GM19468 (cell line): ENCODE results near the gene RNF34.

Experiments used
- ATAC-seq: cut with Tn5 transposase; IDR thresholded peaks from one replicate; pipeline ENCODE4 v1.9.1; 2021; ENCODE audit warnings: mild to moderate bottlenecking, moderate library complexity, moderate number of reproducible peaks; ENCODE audit not compliant: unreplicated experiment; ENCODE audit errors: extremely low read depth

RNF34 gene

DNA sequence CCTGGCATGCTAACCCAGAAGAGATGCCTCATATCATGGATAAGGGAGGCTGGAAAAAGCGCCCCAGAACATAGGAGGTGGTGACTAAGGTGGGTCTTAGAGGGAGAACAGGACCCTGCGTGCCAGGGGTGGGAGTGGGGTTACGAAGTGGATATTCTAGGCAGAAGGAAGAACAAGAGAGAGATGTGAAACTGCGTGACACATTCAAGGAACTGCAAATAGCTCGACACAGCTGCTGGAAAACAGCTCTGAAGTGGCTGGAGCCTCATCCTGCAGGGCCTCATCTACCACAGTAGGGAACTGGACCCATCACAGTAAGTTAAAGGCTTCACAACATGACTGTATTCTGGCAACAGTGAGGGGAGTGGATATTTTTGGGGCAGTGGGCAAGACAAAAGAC, 61.1 kb downstream of the RNF34 start:
- no peak for ATAC-seq

GRCh38 chr12:121464331-121464730, 64.4 kb downstream of the RNF34 start:
- ATAC-seq: no peak

DNA sequence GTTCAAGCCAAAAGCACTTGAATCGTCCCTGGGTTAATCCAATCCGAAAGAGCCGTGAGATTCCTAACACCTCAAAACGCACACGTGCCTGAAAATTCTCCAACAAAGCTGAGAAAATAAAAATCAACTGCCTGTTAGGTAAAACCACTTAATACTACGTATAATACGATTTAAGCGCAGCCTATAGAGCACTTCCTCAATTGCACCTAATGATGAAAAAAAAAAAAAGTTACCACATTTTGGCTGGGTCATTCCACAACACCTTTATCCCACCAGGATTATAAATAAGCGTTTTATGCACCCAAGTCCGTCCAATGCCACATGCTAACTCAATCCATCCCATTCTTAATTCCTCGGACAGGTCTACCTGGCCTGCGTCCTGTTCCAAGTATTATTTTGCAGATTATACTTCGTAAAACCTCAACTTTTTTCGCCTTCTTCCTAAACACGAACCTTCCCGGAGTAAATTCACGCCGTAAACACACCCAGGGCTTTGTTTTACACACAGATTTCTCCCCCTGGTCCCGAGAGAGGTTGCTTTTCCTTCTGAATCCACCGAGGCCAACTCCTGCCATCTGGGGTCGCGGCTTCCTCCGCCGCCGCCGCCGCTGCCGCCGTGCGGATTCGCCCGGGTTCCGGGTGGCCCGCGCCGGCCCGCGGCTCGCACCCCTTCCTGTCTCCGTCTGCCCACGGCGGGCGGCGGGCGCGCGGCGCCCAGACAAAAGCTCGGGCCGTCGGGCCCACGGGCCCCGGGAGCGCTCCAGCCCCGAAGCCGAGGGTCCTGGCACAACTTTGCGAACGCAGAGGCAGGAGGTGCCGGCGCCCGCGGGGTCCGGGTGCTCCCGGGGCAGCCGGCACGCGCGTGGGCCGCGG, 66.2 kb downstream of the RNF34 start:
- no peak for ATAC-seq

DNA sequence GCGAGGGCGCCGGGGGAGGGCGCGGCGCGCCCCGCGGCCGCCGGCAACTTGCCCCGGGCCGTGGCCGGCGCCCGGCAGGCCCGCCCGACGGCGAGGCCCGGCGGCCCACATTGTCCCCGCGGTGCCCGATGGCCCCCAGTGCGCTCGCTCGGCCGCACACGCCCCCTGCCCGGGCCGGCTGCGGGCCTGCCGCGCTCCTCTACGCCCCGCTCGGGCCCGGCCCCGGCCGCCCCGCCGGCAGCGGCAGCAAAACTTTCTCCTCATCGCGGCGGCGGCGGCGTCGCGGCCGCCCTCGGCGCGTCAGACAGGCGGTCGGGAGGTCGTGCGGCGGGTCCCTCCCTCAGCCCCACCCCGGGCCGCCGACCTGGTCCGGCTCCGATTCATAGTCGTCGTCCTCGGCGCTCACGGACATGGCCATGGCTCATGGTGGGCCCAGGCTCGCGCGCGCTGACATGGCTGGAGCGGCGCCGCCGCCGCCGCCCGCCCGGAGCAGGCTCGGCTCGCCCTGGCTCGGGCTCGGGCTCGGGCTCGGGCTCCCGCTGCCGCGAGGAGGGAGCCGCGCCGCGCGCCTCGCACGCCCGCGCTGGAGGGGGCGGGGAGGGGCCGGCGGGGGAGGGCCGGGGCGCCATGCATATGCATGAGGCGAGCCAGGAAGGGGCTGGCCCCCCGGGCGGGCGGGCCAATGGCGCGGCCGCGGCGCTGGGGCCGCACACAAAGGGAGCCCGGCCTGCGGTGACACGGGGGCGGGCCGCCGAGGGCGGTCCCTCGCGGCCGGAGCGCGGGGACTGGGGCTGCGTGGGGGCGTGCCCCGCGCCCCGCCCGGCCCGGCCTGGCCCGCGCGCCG, 67.1 kb downstream of the RNF34 start:
- ATAC-seq: peak; percentile 85

DNA sequence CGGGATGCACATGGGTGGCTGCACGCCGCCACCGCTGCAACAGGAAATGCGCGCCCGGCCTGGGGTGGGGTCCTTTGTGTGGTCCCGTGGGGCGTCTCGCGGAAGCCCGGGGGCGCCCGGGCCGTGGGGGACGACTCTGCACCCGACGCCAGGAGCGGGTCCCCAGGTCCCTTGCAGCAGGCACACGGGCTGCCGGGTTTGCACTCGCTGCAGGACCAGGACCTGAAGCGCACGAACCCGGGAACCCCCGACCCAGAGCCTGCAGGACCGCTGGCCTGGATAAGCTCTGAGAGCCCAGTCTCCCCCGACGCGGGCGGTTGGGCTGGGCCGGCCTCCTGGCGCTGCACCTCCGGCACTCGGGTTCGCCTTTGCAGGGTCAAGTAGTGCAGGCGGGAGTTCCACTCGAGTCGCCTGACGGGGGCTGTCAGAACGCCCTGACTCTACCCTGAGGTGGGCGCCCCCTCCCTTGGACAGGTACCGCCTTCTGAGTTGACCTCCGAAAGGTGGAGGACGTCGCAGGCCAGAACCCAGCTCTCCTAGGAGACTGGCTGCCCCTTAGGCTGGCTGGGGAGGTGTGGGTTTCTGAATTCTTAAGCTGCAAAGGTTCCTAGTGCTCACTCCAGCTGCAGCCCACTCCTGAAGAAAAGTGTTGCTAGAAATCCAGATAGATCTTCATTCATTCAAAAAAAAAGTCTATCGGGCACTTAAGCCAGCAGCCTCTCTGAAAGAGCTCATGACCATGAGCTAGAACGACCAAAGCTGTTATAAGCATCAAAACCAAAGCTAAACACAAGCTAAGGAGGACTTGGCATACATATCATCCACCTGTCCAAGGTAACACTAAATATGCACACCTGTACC, 68.0 kb downstream of the RNF34 start:
- peak; percentile 5 for ATAC-seq

GRCh38 chr12:121468499-121468801, 68.5 kb downstream of the RNF34 start:
- no peak for ATAC-seq

- ATAC-seq: no peak
These were observed 70.8 kb downstream of the RNF34 start for GRCh38 chr12:121470751-121471150.

DNA sequence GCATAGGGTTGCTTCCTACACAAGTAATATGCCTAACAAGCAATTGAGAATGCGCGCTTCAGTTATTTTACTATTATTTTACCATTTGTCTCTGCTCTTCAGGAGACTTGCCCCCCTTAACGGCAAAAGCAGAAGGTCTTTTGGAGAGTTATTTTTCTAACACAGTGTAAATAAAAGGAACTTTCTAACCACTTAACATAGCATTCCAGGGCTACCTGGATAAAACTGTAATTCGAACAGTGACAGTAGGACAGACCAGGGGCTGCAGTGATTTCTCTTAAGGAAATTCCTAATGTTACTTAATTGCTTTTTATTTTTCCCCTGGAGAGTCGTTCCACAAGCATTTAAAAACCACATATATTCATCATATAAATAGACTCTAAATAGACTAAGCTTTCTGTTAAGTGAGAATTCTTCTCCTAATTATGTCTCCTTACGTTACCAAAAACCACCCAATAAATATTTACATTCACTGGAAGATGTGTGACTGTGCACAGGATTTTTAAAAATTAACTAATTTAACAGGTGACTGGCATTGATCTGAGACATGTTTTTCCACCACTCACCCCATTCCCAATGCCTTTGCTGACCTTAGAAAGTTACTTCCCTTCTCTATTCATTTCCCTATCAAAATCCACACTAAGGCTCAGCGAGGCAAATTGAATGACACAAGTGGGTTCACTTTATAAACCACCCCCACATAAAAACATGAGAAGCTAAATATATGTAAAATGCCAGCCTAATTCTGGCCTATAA, 72.4 kb downstream of the RNF34 start:
- ATAC-seq: no peak
